OCI-LY1 (cell line): ENCODE measurements around the gene CCL14.

Experiments used
- H2AFZ ChIP-seq: fragments of 200-600 bp; sonication (generic), shearing (Covaris generic); 2 replicates; pipeline ENCODE4 v1.6.0; 2014; ENCODE audit warnings: antibody characterized with exemption, mild to moderate bottlenecking, low read length
- H3F3A ChIP-seq: fragments of 200-600 bp; sonication (generic), shearing (Covaris generic); 2 replicates; pipeline ENCODE4 v1.6.0; 2014; ENCODE audit warnings: mild to moderate bottlenecking, antibody characterized with exemption, low read length, moderate library complexity; ENCODE audit not compliant: insufficient read depth
- H3K27ac ChIP-seq: fragments of 200-600 bp; sonication (generic); 2 replicates; pipeline ENCODE4 v1.5.1; 2014; ENCODE audit warnings: low read length, mixed run types, mild to moderate bottlenecking, low read depth; ENCODE audit not compliant: poor library complexity, severe bottlenecking
- H3K27me3 ChIP-seq: fragments of 200-600 bp; sonication (generic); 2 replicates; pipeline ENCODE4 v1.6.0; 2014; ENCODE audit warnings: antibody characterized with exemption, mild to moderate bottlenecking, low read length, moderate library complexity; ENCODE audit not compliant: insufficient read depth
- H3K36me3 ChIP-seq: fragments of 200-600 bp; sonication (generic); 2 replicates; pipeline ENCODE4 v1.6.1; 2014; ENCODE audit warnings: mild to moderate bottlenecking, antibody characterized with exemption, low read length, moderate library complexity, mixed read lengths; ENCODE audit not compliant: insufficient read depth
- H3K4me1 ChIP-seq: fragments of 200-600 bp; sonication (generic); 2 replicates; pipeline ENCODE4 v1.5.1; 2014; ENCODE audit warnings: mild to moderate bottlenecking, low read length, moderate library complexity; ENCODE audit not compliant: insufficient read depth, severe bottlenecking
- H3K4me2 ChIP-seq: fragments of 200-600 bp; sonication (generic), shearing (Covaris generic); 2 replicates; pipeline ENCODE4 v1.6.1; 2014; ENCODE audit warnings: low read length
- H3K4me3 ChIP-seq: fragments of 200-600 bp; sonication (generic); 2 replicates; pipeline ENCODE4 v1.5.1; 2014; ENCODE audit warnings: low read length, low read depth, mild to moderate bottlenecking, mixed read lengths; ENCODE audit not compliant: poor library complexity, severe bottlenecking
- H3K79me2 ChIP-seq: fragments of 200-600 bp; shearing (Covaris generic); 2 replicates; pipeline ENCODE4 v1.6.1; 2016; ENCODE audit warnings: mixed run types, low read length, mixed read lengths; ENCODE audit not compliant: insufficient read depth
- H3K9ac ChIP-seq: fragments of 200-600 bp; sonication (generic), shearing (Covaris generic); 2 replicates; pipeline ENCODE4 v1.6.1; 2014; ENCODE audit warnings: mild to moderate bottlenecking, low read length, mixed read lengths
- H3K9me2 ChIP-seq: fragments of 200-600 bp; sonication (generic), shearing (Covaris generic); 2 replicates; pipeline ENCODE4 v1.6.1; 2014; ENCODE audit warnings: low read depth, mild to moderate bottlenecking, low read length, mixed read lengths
- H3K9me3 ChIP-seq: fragments of 200-600 bp; shearing (Covaris generic); 2 replicates; pipeline ENCODE4 v1.6.1; 2014; ENCODE audit warnings: low read length, mixed read lengths
- H4K20me1 ChIP-seq: fragments of 200-600 bp; sonication (generic), shearing (Covaris generic); 2 replicates; pipeline ENCODE4 v1.6.0; 2016; ENCODE audit warnings: mild to moderate bottlenecking, low read length; ENCODE audit not compliant: insufficient read depth
- CTCF ChIP-seq: fragments of 200-600 bp; sonication (generic), shearing (Covaris generic); IDR thresholded peaks from 2 replicates; pipeline ENCODE4 v1.5.1; 2017; ENCODE audit warnings: mild to moderate bottlenecking, antibody characterized with exemption, low read length, moderate library complexity, mixed read lengths
- EZH2 ChIP-seq: fragments of 200-600 bp; sonication (generic), shearing (Covaris generic); IDR thresholded peaks from 2 replicates; pipeline ENCODE4 v1.8.0; 2017; ENCODE audit warnings: borderline replicate concordance, mixed run types, mild to moderate bottlenecking, antibody characterized with exemption, low read length, moderate library complexity, mixed read lengths

The CCL14 gene

GRCh38 chr17:35982409-35983191, 3.9 kb downstream of the CCL14 start:
- Histone ChIP-seq H3K4me2 (no peak overlapping the region), H3K27ac (no peak overlapping the region), H3K27me3 (0 out of 2 replicates have a peak, but pooled peaks cover 3% of the 10 kb centered on the region), H2AFZ (no peak overlapping the region), H4K20me1 (no peaks in the 10 kb centered on the region), H3K4me3 (no peak overlapping the region), H3K79me2 (no peaks in the 10 kb centered on the region), H3K9me2 (no peaks in the 10 kb centered on the region), H3K9ac (no peak overlapping the region), H3F3A (no peaks in the 10 kb centered on the region), H3K4me1 (no peaks in the 10 kb centered on the region), H3K36me3 (no peaks in the 10 kb centered on the region), H3K9me3 (no peaks in the 10 kb centered on the region)
- TF ChIP-seq CTCF (no peak), EZH2 (no peak)

GRCh38 chr17:35981908-35982330, 4.6 kb downstream of the CCL14 start:
- Histone ChIP-seq H3K4me2 (no peak overlapping the region), H3K9ac (no peak overlapping the region), H3K9me2 (no peaks in the 10 kb centered on the region)

GRCh38 chr17:35981246-35981645, 5.3 kb downstream of the CCL14 start, which contains the start of gene CCL16:
CCL16 (minus strand) TSS chr17:35981497; CDS start chr17:35981420, 77 bp downstream.
- no peak within 1 kb of the TSS for H3K4me3 ChIP-seq
- no peak within 1 kb of the TSS for H3K4me2 ChIP-seq
- no peaks in the 10 kb centered on the region for H3K9me3 ChIP-seq
- no peaks in the 10 kb centered on the region for H3K36me3 ChIP-seq
- TF ChIP-seq CTCF (no peak), EZH2 (no peak)
- 0 out of 2 replicates have a peak, but pooled peaks cover 3% of the 10 kb centered on the region for H3K27me3 ChIP-seq
- H3F3A ChIP-seq = no peaks in the 10 kb centered on the region
- H3K9me2 ChIP-seq = no peaks in the 10 kb centered on the region
- H4K20me1 ChIP-seq = no peaks in the 10 kb centered on the region
- H3K9ac ChIP-seq = no peak within 1 kb of the TSS
- no peaks in the 10 kb centered on the region for H3K4me1 ChIP-seq
- no peak within 1 kb of the TSS for H3K27ac ChIP-seq
- no peak within 1 kb of the TSS for H2AFZ ChIP-seq
- H3K79me2 ChIP-seq = no peaks in the 10 kb centered on the region

More at GRCh38 chr17:35981908-35982330, 4.6 kb downstream of the CCL14 start:
- Histone ChIP-seq H2AFZ (no peak overlapping the region), H3K9me3 (no peaks in the 10 kb centered on the region), H3K27me3 (0 out of 2 replicates have a peak, but pooled peaks cover 3% of the 10 kb centered on the region), H3F3A (no peaks in the 10 kb centered on the region), H4K20me1 (no peaks in the 10 kb centered on the region), H3K4me1 (no peaks in the 10 kb centered on the region), H3K4me3 (no peak overlapping the region), H3K27ac (no peak overlapping the region), H3K36me3 (no peaks in the 10 kb centered on the region), H3K79me2 (no peaks in the 10 kb centered on the region)
- no peak for TF ChIP-seq EZH2
- peak; percentile 15; the same call in 1 of the 2 replicates for TF ChIP-seq CTCF
